Spleen (tissue), 7 donors: Measurements from ENCODE around the gene TTLL11.

ENCODE experiments used
- POLR2A ChIP-seq, 3 donors: fragments of 450-650 bp; IDR thresholded peaks; one replicate each; pipeline ENCODE4 v1.5.1; 2017; ENCODE audit warnings: antibody characterized with exemption in 3 of 3, mild to moderate bottlenecking in 1 of 3
- POLR2AphosphoS5 ChIP-seq, 3 donors: sonication (generic); formaldehyde crosslinking; IDR thresholded peaks; one replicate each; pipeline ENCODE4 v1.5.1; 2017; ENCODE audit warnings: antibody characterized with exemption in 3 of 3
- TF ChIP-seq, protein P1 (sequence below), 11 experiments: fragments of 200-600 bp in 7 of 11; fragments of 450-650 bp in 4 of 11; sonication (generic) in 4 of 11; IDR thresholded peaks in 8 of 11; conservative IDR thresholded peaks in 3 of 11; 1 replicate in 7 of 11; 2 replicates in 4 of 11; pipeline versions ENCODE4 v1.4.0 to v1.8.0; 2016 to 2021; ENCODE audit warnings: antibody characterized with exemption in 11 of 11, inconsistent platforms in 4 of 11, mild to moderate bottlenecking in 1 of 11
- donor health status: DM: no; HTN: no; CAD: no; lungs with moderate emphysema.
- donor health status: DM: no; HTN: no; CAD: no.
- donor health status: DM: no; HTN: no; CAD: no.

DNA sequence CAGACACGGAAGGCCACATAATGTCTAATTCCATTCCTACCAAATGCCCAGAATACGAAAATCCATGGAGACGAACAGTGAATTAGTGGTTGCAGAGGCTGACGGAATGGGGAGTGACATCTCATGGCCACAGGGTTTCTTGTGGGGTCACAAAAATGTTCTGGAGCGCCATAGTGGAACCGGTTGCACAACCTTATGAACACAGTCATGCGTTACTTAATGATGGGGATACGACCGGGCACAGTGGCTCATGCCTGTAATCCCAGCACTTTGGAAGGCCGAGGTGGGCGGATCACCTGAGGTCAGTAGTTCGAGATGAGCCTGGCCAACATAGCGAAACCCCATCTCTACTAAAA lies 26.0 kb upstream of the TTLL11 start:
- TF ChIP-seq, protein P1, sequence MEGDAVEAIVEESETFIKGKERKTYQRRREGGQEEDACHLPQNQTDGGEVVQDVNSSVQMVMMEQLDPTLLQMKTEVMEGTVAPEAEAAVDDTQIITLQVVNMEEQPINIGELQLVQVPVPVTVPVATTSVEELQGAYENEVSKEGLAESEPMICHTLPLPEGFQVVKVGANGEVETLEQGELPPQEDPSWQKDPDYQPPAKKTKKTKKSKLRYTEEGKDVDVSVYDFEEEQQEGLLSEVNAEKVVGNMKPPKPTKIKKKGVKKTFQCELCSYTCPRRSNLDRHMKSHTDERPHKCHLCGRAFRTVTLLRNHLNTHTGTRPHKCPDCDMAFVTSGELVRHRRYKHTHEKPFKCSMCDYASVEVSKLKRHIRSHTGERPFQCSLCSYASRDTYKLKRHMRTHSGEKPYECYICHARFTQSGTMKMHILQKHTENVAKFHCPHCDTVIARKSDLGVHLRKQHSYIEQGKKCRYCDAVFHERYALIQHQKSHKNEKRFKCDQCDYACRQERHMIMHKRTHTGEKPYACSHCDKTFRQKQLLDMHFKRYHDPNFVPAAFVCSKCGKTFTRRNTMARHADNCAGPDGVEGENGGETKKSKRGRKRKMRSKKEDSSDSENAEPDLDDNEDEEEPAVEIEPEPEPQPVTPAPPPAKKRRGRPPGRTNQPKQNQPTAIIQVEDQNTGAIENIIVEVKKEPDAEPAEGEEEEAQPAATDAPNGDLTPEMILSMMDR (IDR thresholded peaks at IDR 0.05 in 8 of 11, conservative IDR thresholded peaks at IDR 0.05 in 3 of 11), result no peak
- TF ChIP-seq POLR2A (IDR thresholded peaks at IDR 0.05) (no peak), POLR2AphosphoS5 (IDR thresholded peaks at IDR 0.05) (no peak)
